ENCODE measurements around the gene LYRM2. TPM values are rescaled to one million over a fixed set of nuclear protein-coding genes. Genes with fewer than 3 reads are reported as not detected.
"Not testable (repeated sequence)": the region's sequence is repeated elsewhere in the genome, so short reads cannot be mapped to it uniquely, and the experiment has no call there.

Gene LYRM2
- total RNA-seq, 4 donors from 2014 or later = 12.5 to 17.3 (median 14.5) TPM

DNA sequence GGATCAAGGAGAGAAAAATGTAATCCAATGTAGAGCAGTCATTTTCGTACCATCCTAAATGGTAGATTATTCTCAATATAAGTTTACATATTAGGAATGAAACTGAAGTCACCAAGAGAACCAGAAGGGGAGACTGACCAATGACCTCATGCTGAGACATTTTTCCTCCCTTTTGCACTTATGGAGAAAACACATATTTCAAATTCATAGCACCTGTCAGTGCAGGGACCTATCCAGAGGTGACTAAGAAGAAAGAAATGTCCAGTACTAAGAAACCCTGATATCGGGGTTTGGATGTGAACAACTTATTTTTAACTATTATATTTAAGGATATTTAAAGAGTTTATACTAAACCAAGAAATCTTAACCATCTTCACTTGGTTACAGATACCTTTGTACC lies 16.6 kb upstream of the LYRM2 start:
- intact Hi-C loops (cut with DNase I; ENCODE audit: low total_unique reads) = no loop called here
- no peak overlapping the region for H3K4me3 ChIP-seq (ENCODE audit: low read depth, poor library complexity, severe bottlenecking)
- no peak for DNase-seq (ENCODE audit: low spot score in 2 of 2)
- WGBS, 2 donors = 93 to 99% methylated on average over 2 of the region's 2 CpGs
- TF ChIP-seq POLR2A (IDR thresholded peaks at IDR 0.05) (no peak), CTCF (IDR thresholded peaks at IDR 0.05) (no peak)

DNA sequence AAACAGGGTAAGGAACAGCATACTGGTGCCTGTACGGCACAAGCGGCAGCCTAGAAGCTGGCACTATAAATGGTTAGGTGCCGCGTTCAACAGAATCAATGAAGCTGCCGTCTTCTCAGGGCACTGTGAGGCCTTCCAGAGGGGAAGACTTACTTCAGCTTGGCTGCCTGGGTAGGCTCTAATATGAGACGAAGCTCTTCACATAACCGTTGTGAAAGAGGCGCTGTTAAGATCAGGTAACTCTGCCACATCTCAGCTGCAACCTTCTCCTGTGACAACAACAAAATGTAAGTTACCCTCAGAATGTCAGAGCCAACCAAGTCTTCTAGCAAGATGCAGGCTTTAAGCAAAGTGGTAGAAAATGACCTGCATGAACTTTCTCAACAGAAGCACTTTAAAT lies 12.0 kb upstream of the LYRM2 start:
- DNase-seq (ENCODE audit: low spot score in 2 of 2) = no peak
- H3K4me3 ChIP-seq (ENCODE audit: low read depth, poor library complexity, severe bottlenecking) = no peak overlapping the region
- TF ChIP-seq POLR2A (IDR thresholded peaks at IDR 0.05) (no peak), CTCF (IDR thresholded peaks at IDR 0.05) (no peak)
- 91 to 94% methylated on average over 8 of the region's 8 CpGs for WGBS, 2 donors
- intact Hi-C loops (cut with DNase I; ENCODE audit: low total_unique reads) = no loop called here

GRCh38 chr6:89649682-89650081 lies 11.1 kb upstream of the LYRM2 start:
- no peak for DNase-seq (ENCODE audit: low spot score in 2 of 2)
- TF ChIP-seq CTCF (IDR thresholded peaks at IDR 0.05) = no peak
- no peak for TF ChIP-seq POLR2A (IDR thresholded peaks at IDR 0.05)
- no peak overlapping the region for H3K4me3 ChIP-seq (ENCODE audit: low read depth, poor library complexity, severe bottlenecking)
- intact Hi-C loops (cut with DNase I; ENCODE audit: low total_unique reads) = no loop called here
- 95 to 100% methylated on average over 1 of the region's 1 CpG for WGBS, 2 donors

- intact Hi-C loops (cut with DNase I; ENCODE audit: low total_unique reads) = no loop called here
- H3K4me3 ChIP-seq (ENCODE audit: low read depth, poor library complexity, severe bottlenecking) = no peak overlapping the region
- 56 to 62% methylated on average over 4 of the region's 4 CpGs for WGBS, 2 donors
- no peak for DNase-seq (ENCODE audit: low spot score in 2 of 2)
- TF ChIP-seq POLR2A (IDR thresholded peaks at IDR 0.05) = no peak
- no peak for TF ChIP-seq CTCF (IDR thresholded peaks at IDR 0.05)
Measured at GRCh38 chr6:89644864-89645263, 6.3 kb upstream of the LYRM2 start.

DNA sequence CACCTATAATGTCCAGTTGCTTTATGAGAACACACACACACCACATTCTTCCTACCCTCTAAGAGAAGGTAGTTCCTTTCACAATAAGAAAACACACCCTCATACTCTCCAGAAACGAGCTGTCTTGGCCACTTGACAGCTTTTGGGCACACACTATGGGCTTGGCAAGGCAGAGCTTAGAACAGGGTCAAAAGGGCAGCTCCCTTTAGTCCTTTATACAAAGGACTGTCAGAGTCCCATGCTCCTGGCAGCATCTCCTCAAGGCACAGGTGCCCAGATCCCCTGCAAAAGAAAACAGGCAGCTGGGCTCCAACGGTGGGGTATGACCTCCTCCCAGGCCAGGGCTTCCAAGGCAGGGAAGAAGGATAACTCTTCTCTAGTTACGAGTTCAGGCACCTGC lies 4.9 kb upstream of the LYRM2 start:
- DNase-seq (ENCODE audit: low spot score in 2 of 2) = no peak
- TF ChIP-seq CTCF (IDR thresholded peaks at IDR 0.05) = no peak
- TF ChIP-seq POLR2A (IDR thresholded peaks at IDR 0.05) = no peak
- intact Hi-C loops (cut with DNase I; ENCODE audit: low total_unique reads) = no loop called here
- WGBS, 2 donors = 70% methylated on average over 3 of the region's 3 CpGs
- no peak overlapping the region for H3K4me3 ChIP-seq (ENCODE audit: low read depth, poor library complexity, severe bottlenecking)

GRCh38 chr6:89642956-89643355 lies 4.4 kb upstream of the LYRM2 start:
- intact Hi-C loops (cut with DNase I; ENCODE audit: low total_unique reads) = no loop called here
- no peak for DNase-seq (ENCODE audit: low spot score in 2 of 2)
- TF ChIP-seq POLR2A (IDR thresholded peaks at IDR 0.05) = no peak
- no peak for TF ChIP-seq CTCF (IDR thresholded peaks at IDR 0.05)
- H3K4me3 ChIP-seq (ENCODE audit: low read depth, poor library complexity, severe bottlenecking) = no peak overlapping the region
- WGBS, 2 donors = 89 to 93% methylated on average over 3 of the region's 3 CpGs

- intact Hi-C loops (cut with DNase I; ENCODE audit: low total_unique reads); H3K4me3 ChIP-seq (ENCODE audit: low read depth, poor library complexity, severe bottlenecking); DNase-seq (ENCODE audit: low spot score in 2 of 2): not testable (repeated sequence)
- WGBS, 2 donors = 99 to 100% methylated on average over 3 of the region's 3 CpGs
Measured at GRCh38 chr6:89641581-89641980, 3.0 kb upstream of the LYRM2 start.
